ENCODE data around the gene FTMT. TPM values are rescaled to one million over a fixed set of nuclear protein-coding genes. Genes with fewer than 3 reads are reported as not detected.

The FTMT gene
- total and polyA plus RNA-seq, 9 of the 15 experiments (the other 6 are each of a cell fraction or from before 2014, with no cell fraction given) = not detected

DNA sequence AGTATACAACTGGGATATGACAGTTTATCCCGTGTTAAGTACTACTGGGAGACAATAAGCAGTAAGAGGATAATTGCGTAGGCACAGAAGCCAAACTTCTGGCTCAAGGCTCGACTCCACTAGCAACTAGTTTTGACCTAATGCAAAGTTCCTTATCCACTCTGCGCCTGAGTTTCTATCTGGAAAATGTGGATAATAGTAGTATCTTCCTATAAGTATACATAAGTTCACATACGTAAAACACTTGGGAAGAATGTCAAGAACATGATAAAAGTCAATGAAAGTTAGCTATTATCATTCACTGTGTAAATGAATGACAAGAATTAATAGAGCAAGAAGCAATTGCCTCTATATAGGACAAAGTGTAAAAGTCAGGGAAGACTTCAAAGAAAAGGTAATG lies 45.7 kb downstream of the FTMT start:
- TF ChIP-seq MTA2 (IDR thresholded peaks at IDR 0.05; ENCODE audit: low read depth) (no peak), DNMT1 (IDR thresholded peaks at IDR 0.05) (no peak), ZNF143 (CRISPR knock-in tag; IDR thresholded peaks at IDR 0.05) (no peak), NFRKB (IDR thresholded peaks at IDR 0.05; ENCODE audit: low read depth) (no peak), YBX1 (IDR thresholded peaks at IDR 0.05) (no peak), ZNF695 (CRISPR knock-in tag; IDR thresholded peaks at IDR 0.05) (no peak), FOXP1 (CRISPR knock-in tag; IDR thresholded peaks at IDR 0.05) (no peak), EWSR1 (IDR thresholded peaks at IDR 0.05; ENCODE audit: borderline replicate concordance, low read depth, partially characterized antibody) (no peak), ZNF197 (CRISPR knock-in tag; IDR thresholded peaks at IDR 0.05; ENCODE audit: low read depth) (no peak), SLC30A9 (CRISPR knock-in tag; IDR thresholded peaks at IDR 0.05) (no peak), ZNF766 (CRISPR knock-in tag; conservative IDR thresholded peaks at IDR 0.05) (no peak), ZNF3 (CRISPR knock-in tag; IDR thresholded peaks at IDR 0.05) (no peak), ARID2 (IDR thresholded peaks at IDR 0.05) (no peak), MLLT1 (IDR thresholded peaks at IDR 0.05) (no peak)
- intact Hi-C loops (cut with micrococcal nuclease) (no loop called here), in situ Hi-C loops (cut with MboI) (no loop called here)
- H3K27me3 ChIP-seq (ENCODE audit: control insufficient read depth in 2 of 2, insufficient read depth in 2 of 2, low read length in 2 of 2) = no peaks in the 10 kb centered on the region
- no peaks in the 10 kb centered on the region for H3K9me3 ChIP-seq (replicated peaks; ENCODE audit: control insufficient read depth, insufficient read depth, low read depth, low read length)
- no peaks in the 10 kb centered on the region for H3K9me1 ChIP-seq (ENCODE audit: control insufficient read depth, insufficient read depth, low read length)
- no peaks in the 10 kb centered on the region for H3K79me2 ChIP-seq (ENCODE audit: control insufficient read depth, insufficient read depth, low read length)
- H3K27ac ChIP-seq (ENCODE audit: extremely low read depth, low read depth, low read length) = no peak overlapping the region
- H2AFZ ChIP-seq (ENCODE audit: low read depth, low read length) = no peak overlapping the region
- FAIRE-seq = no peak
- no peaks in the 10 kb centered on the region for H3K4me1 ChIP-seq (replicated peaks in 1 of 2; ENCODE audit: control insufficient read depth in 2 of 2, insufficient read depth in 2 of 2, low read length in 2 of 2)
- H3K4me3 ChIP-seq = no peak overlapping the region
- no peak for DNase-seq (ENCODE audit: extremely low read depth in 1 of 4, low spot score in 3 of 4)
- 13% methylated on average over 5 of the region's 5 CpGs for WGBS (ENCODE audit: insufficient coverage, low coverage, missing lambda C conversion rate)
- H3K9ac ChIP-seq (ENCODE audit: insufficient read depth in 1 of 2, low read depth in 2 of 2, low read length in 2 of 2) = no peak overlapping the region
- no peaks in the 10 kb centered on the region for H4K20me1 ChIP-seq (replicated peaks; ENCODE audit: control insufficient read depth, insufficient read depth, low read length)
- no peak for ATAC-seq
- CTCF ChIA-PET (ENCODE audit: low intra/inter-chr PET ratio) = no interaction called here
- no peaks in the 10 kb centered on the region for H3K36me3 ChIP-seq (ENCODE audit: control insufficient read depth, insufficient read depth, low read length)
- BruUV-seq (replicated peaks) = no TSS peak
- H3K4me2 ChIP-seq (ENCODE audit: insufficient read depth, low read length) = no peak overlapping the region
- POLR2A ChIA-PET = no interaction called here
